ENCODE measurements around the gene ZKSCAN7.

GRCh38 chr3:44562147-44562546 is 7.2 kb downstream of the ZKSCAN7 start:
- TF ChIP-seq CTCF (IDR thresholded peaks at IDR 0.05) (no peak), POLR2A (IDR thresholded peaks at IDR 0.05) (no peak)
